HG03280 (cell line): ENCODE data around the gene FAM53B.
"Not testable (repeated sequence)": the region's sequence is repeated elsewhere in the genome, so short reads cannot be mapped to it uniquely, and the experiment has no call there.

Experiments used
- ATAC-seq: cut with Tn5 transposase; IDR thresholded peaks from one replicate; pipeline ENCODE4 v1.9.1; 2021; ENCODE audit warnings: mild to moderate bottlenecking, moderate library complexity; ENCODE audit not compliant: unreplicated experiment

The FAM53B gene

GRCh38 chr10:124591123-124591495, 153.1 kb downstream of the FAM53B start:
- no peak for ATAC-seq

GRCh38 chr10:124590216-124591122, 153.7 kb downstream of the FAM53B start:
- no peak for ATAC-seq

- no peak for ATAC-seq
Measured at GRCh38 chr10:124589491-124590041, 154.6 kb downstream of the FAM53B start.

GRCh38 chr10:124588736-124589490, 155.3 kb downstream of the FAM53B start:
- no peak for ATAC-seq

GRCh38 chr10:124588341-124588735, 155.8 kb downstream of the FAM53B start:
- not testable (repeated sequence) for ATAC-seq

- no peak for ATAC-seq
Measured at GRCh38 chr10:124587811-124588211, 156.4 kb downstream of the FAM53B start.

- no peak for ATAC-seq
Measured at GRCh38 chr10:124586142-124586541, 158.0 kb downstream of the FAM53B start.

GRCh38 chr10:124579011-124579399, 165.2 kb downstream of the FAM53B start:
- ATAC-seq: no peak

GRCh38 chr10:124578231-124579010, 165.8 kb downstream of the FAM53B start:
- ATAC-seq: no peak

GRCh38 chr10:124577651-124578050, 166.5 kb downstream of the FAM53B start:
- no peak for ATAC-seq

GRCh38 chr10:124576526-124577420, 167.4 kb downstream of the FAM53B start:
- no peak for ATAC-seq

GRCh38 chr10:124575107-124576035, 168.8 kb downstream of the FAM53B start:
- no peak for ATAC-seq

GRCh38 chr10:124574456-124575070, 169.6 kb downstream of the FAM53B start:
- ATAC-seq: no peak

- no peak for ATAC-seq
Measured at GRCh38 chr10:124573726-124574455, 170.3 kb downstream of the FAM53B start.

- ATAC-seq: no peak
Measured at GRCh38 chr10:124572751-124573150, 171.4 kb downstream of the FAM53B start.

- no peak for ATAC-seq
Measured at GRCh38 chr10:124570646-124571045, 173.5 kb downstream of the FAM53B start.

GRCh38 chr10:124569623-124570470, 174.3 kb downstream of the FAM53B start:
- no peak for ATAC-seq
